HepG2 (cell line): ENCODE measurements around the gene ACTRT2. TPM values are rescaled to one million over a fixed set of nuclear protein-coding genes. Genes with fewer than 3 reads are reported as not detected.

Experiments
- ATAC-seq: fragments of 200-7000 bp; cut with Tn5 transposase; 3 replicates; pipeline ENCODE4 v1.9.1; 2020; ENCODE audit warnings: mild to moderate bottlenecking, moderate library complexity
- BruUV-seq: library from RNA; stranded (reverse); fragments of 400-500 nt; replicated peaks from 2 replicates; lab custom pipeline; 2021; lab: Mats Ljungman, UMichigan
- CTCF ChIA-PET: fragments of 300-600 bp; formaldehyde crosslinking; extraction: SDS; loops from one replicate; lab custom pipeline; 2021; ENCODE audit warnings: low total read pairs, inconsistent platforms, low intra/inter-chr PET ratio; lab: Yijun Ruan, JAX
- POLR2A ChIA-PET: fragments of 350-600 bp; sonication (Branson Sonifier 250); formaldehyde crosslinking; loops from one replicate; lab custom pipeline; 2020; ENCODE audit warnings: antibody characterized with exemption, inconsistent platforms; lab: Yijun Ruan, JAX
- DNase-seq: peaks from one replicate; pipeline ENCODE4 v3.0.0-alpha.2; 2015; ENCODE audit warnings: low spot score
- FAIRE-seq: peaks from 3 replicates; lab custom pipeline; 2011; peaks lifted over from hg19 to GRCh38; lab: Jason Lieb, UNC
- H2AFZ ChIP-seq: one replicate; pipeline ENCODE4 v1.6.1; 2011; ENCODE audit warnings: low read length, inconsistent platforms
- H3K27ac ChIP-seq: fragments of 300-600 bp; 3 replicates; pipeline ENCODE4 v1.8.0; 2011; ENCODE audit warnings: mixed run types, mild to moderate bottlenecking, mixed read lengths, low read length, inconsistent platforms; ENCODE audit not compliant: insufficient read depth; ENCODE audit errors: extremely low read length
- H3K27me3 ChIP-seq, 2 experiments: fragments of 200-600 bp in 1 of 2; 2 replicates in 1 of 2; 3 replicates in 1 of 2; pipeline versions ENCODE4 v1.6.0 to v1.8.0; 2011; ENCODE audit warnings: low read length in 2 of 2, mild to moderate bottlenecking in 2 of 2, moderate library complexity in 2 of 2, inconsistent platforms in 1 of 2; ENCODE audit not compliant: insufficient read depth in 2 of 2, control insufficient read depth in 1 of 2
- H3K36me3 ChIP-seq, 2 experiments: fragments of 200-600 bp in 1 of 2; replicated peaks in 1 of 2; 2 replicates in 1 of 2; 3 replicates in 1 of 2; pipeline versions ENCODE4 v1.5.1 to v1.8.0; 2011; ENCODE audit warnings: low read length in 2 of 2, inconsistent platforms in 1 of 2; ENCODE audit not compliant: insufficient read depth in 2 of 2, control insufficient read depth in 1 of 2
- H3K4me1 ChIP-seq: 2 replicates; pipeline ENCODE4 v1.5.1; 2012; ENCODE audit warnings: low read length, inconsistent platforms; ENCODE audit not compliant: insufficient read depth
- H3K4me2 ChIP-seq: 2 replicates; pipeline ENCODE4 v1.6.0; 2011; ENCODE audit warnings: low read depth, low read length, inconsistent platforms
- H3K4me3 ChIP-seq, 3 experiments: fragments of 200-600 bp in 1 of 3; sonication (generic), shearing (Covaris generic) in 1 of 3; replicated peaks in 1 of 3; 2 replicates each; pipeline ENCODE4 v1.5.1; 2011 to 2016; ENCODE audit warnings: low read length in 3 of 3, inconsistent platforms in 2 of 3, low read depth in 2 of 3, mild to moderate bottlenecking in 2 of 3, control low read depth in 1 of 3, mixed read lengths in 1 of 3; ENCODE audit not compliant: insufficient read depth in 1 of 3
- H3K79me2 ChIP-seq: one replicate; pipeline ENCODE4 v1.6.1; 2011; ENCODE audit warnings: low read length, inconsistent platforms; ENCODE audit not compliant: insufficient read depth
- H3K9ac ChIP-seq: 2 replicates; pipeline ENCODE4 v1.6.0; 2011; ENCODE audit warnings: mild to moderate bottlenecking, low read depth, low read length, inconsistent platforms; ENCODE audit not compliant: insufficient read depth
- H3K9me3 ChIP-seq: 2 replicates; pipeline ENCODE4 v1.5.1; 2012; ENCODE audit warnings: mild to moderate bottlenecking, low read length
- H4K20me1 ChIP-seq: 2 replicates; pipeline ENCODE4 v1.6.0; 2011; ENCODE audit warnings: inconsistent platforms, mild to moderate bottlenecking, low read length, moderate library complexity; ENCODE audit not compliant: insufficient read depth
- BATF2 ChIP-seq: sonication (generic); formaldehyde crosslinking; IDR thresholded peaks from 2 replicates; pipeline ENCODE4 v1.8.0; 2022; ENCODE audit warnings: mild to moderate bottlenecking, missing genetic modification reagents, moderate library complexity
- DZIP1 ChIP-seq: sonication (generic); formaldehyde crosslinking; IDR thresholded peaks from 2 replicates; pipeline ENCODE4 v1.5.0; 2020; ENCODE audit warnings: mild to moderate bottlenecking, missing genetic modification reagents
- ELF4 ChIP-seq: sonication (generic); formaldehyde crosslinking; IDR thresholded peaks from 2 replicates; pipeline ENCODE4 v1.5.0; 2020; ENCODE audit warnings: missing genetic modification reagents, mild to moderate bottlenecking, moderate library complexity, borderline replicate concordance
- JDP2 ChIP-seq: sonication (generic); formaldehyde crosslinking; IDR thresholded peaks from 2 replicates; pipeline ENCODE4 v1.8.1; 2022; ENCODE audit warnings: missing genetic modification reagents, borderline replicate concordance
- MAFG ChIP-seq: sonication (generic); formaldehyde crosslinking; IDR thresholded peaks from 2 replicates; pipeline ENCODE4 v1.5.1; 2020; ENCODE audit warnings: mild to moderate bottlenecking, missing genetic modification reagents
- MNT ChIP-seq: fragments of 450-650 bp; IDR thresholded peaks from 2 replicates; pipeline ENCODE4 v1.6.1; 2016
- PHF5A ChIP-seq: IDR thresholded peaks from one replicate; pipeline ENCODE4 v1.6.1; 2018; ENCODE audit warnings: low read depth, missing genetic modification reagents; ENCODE audit not compliant: unreplicated experiment
- RARA ChIP-seq: IDR thresholded peaks from 2 replicates; pipeline ENCODE4 v1.6.1; 2016; ENCODE audit warnings: missing genetic modification reagents, missing compliant biosample characterization
- SSRP1 ChIP-seq: IDR thresholded peaks from 2 replicates; pipeline ENCODE4 v1.6.1; 2016; ENCODE audit warnings: control low read depth
- TGIF2 ChIP-seq: IDR thresholded peaks from 2 replicates; pipeline ENCODE4 v1.6.1; 2016; ENCODE audit warnings: control low read depth, missing compliant biosample characterization
- ZNF549 ChIP-seq: sonication (generic); formaldehyde crosslinking; IDR thresholded peaks from 2 replicates; pipeline ENCODE4 v1.5.0; 2020; ENCODE audit warnings: missing genetic modification reagents
- ZNF614 ChIP-seq: IDR thresholded peaks from 2 replicates; pipeline ENCODE4 v1.6.1; 2018; ENCODE audit warnings: missing biosample characterization, missing genetic modification reagents, inconsistent platforms, borderline replicate concordance
- ZNF616 ChIP-seq: sonication (generic); formaldehyde crosslinking; IDR thresholded peaks from 2 replicates; pipeline ENCODE4 v1.5.0; 2020; ENCODE audit warnings: low read depth, mild to moderate bottlenecking, missing genetic modification reagents
- WGBS: methylation state at CpG from one replicate; pipeline ENCODE4 v1.1.6; 2017; ENCODE audit warnings: low lambda C conversion rate; 5-methylcytosine and 5-hydroxymethylcytosine counted together
- in situ Hi-C: cut with HindIII; loops from 2 replicates; pipeline ENCODE4 v1.10.0; 2017; ENCODE audit warnings: low pct_unique_long_range_greater_than_20kb; ENCODE audit not compliant: extremely low pct_ligation_motif_present
- intact Hi-C: fragments of 100-400 bp; cut with micrococcal nuclease; formaldehyde crosslinking; loops from one replicate; pipeline ENCODE4 v1.10.0; 2022; ENCODE audit not compliant: unreplicated experiment
- polyA plus RNA-seq, 8 experiments: library from polyadenylated mRNA; depleted of rRNA in 3 of 8; stranded (reverse) in 7 of 8; unstranded in 1 of 8; fragments of >200 nt; fragmentation: Illumina TruSeq in 4 of 8; extraction: Trizol in 4 of 8; gene quantifications; 2 replicates each; pipeline versions ENCODE4 v1.2.1 to v1.2.3, GENCODE V29; 2011 to 2016; ENCODE audit warnings: low read depth in 4 of 8, missing spikeins in 1 of 8, mixed read lengths in 1 of 8; ENCODE audit not compliant: insufficient read depth in 1 of 8
- total RNA-seq, 5 experiments: library from RNA; depleted of rRNA; stranded (reverse); fragments of >200 nt; fragmentation: Illumina TruSeq; extraction: Trizol; gene quantifications; 2 replicates each; pipeline ENCODE4 v1.2.3, GENCODE V29; 2016; ENCODE audit warnings: low read depth in 1 of 5
- TF ChIP-seq, protein P1 (sequence below): IDR thresholded peaks from 2 replicates; pipeline ENCODE4 v1.6.1; 2016

The ACTRT2 gene
- total and polyA plus RNA-seq, 2 of the 13 experiments (the other 11 are each of a cell fraction or from before 2014, with no cell fraction given), result not detected

GRCh38 chr1:3040004-3040403 lies 18.7 kb downstream of the ACTRT2 start:
- in situ Hi-C loops, result no loop called here
- ATAC-seq (no peak), FAIRE-seq (no peak), DNase-seq (no peak)
- Histone ChIP-seq H3K4me2 (no peak overlapping the region), H4K20me1 (0 out of 2 replicates have a peak, but pooled peaks cover 4% of the 10 kb centered on the region), H3K36me3 (no peaks in the 10 kb centered on the region), H3K4me1 (no peaks in the 10 kb centered on the region), H3K27me3 (peaks cover 12 to 73% of the 10 kb centered on the region in 2 experiments; a peak in 4 of 5 replicates), H3K4me3 (no peak overlapping the region), H2AFZ (no peak overlapping the region), H3K27ac (no peak overlapping the region), H3K9me3 (no peaks in the 10 kb centered on the region), H3K79me2 (no peaks in the 10 kb centered on the region), H3K9ac (no peak overlapping the region)
- WGBS, result 20% methylated on average over 1 of the region's 7 CpGs
- CTCF ChIA-PET, result no interaction called here
- BruUV-seq, result no TSS peak
- POLR2A ChIA-PET, result no interaction called here
- intact Hi-C loops, result no loop called here
- no peak for TF ChIP-seq JDP2 (CRISPR knock-in tag)
- peak; percentile 63 for TF ChIP-seq MNT

- intact Hi-C loops, result no loop called here
- no peaks in the 10 kb centered on the region for H3K79me2 ChIP-seq
- no peak overlapping the region for H2AFZ ChIP-seq
- ATAC-seq (no peak), DNase-seq (no peak), FAIRE-seq (no peak)
- no peak overlapping the region for H3K27ac ChIP-seq
- no peak overlapping the region for H3K4me2 ChIP-seq
- no peak overlapping the region for H3K9ac ChIP-seq
- ChIA-PET CTCF (no interaction called here), POLR2A (no interaction called here)
- H4K20me1 ChIP-seq, result 0 out of 2 replicates have a peak, but pooled peaks cover 2% of the 10 kb centered on the region
- no peak overlapping the region for H3K4me3 ChIP-seq
- in situ Hi-C loops, result no loop called here
- H3K36me3 ChIP-seq, result no peaks in the 10 kb centered on the region
- WGBS, result 72% methylated on average over 9 of the region's 9 CpGs
- no TSS peak for BruUV-seq
- TF ChIP-seq PHF5A (CRISPR knock-in tag) (no peak), ZNF614 (CRISPR knock-in tag) (no peak), RARA (CRISPR knock-in tag) (no peak), ZNF616 (CRISPR knock-in tag) (no peak), TGIF2 (CRISPR knock-in tag) (no peak), ELF4 (CRISPR knock-in tag) (no peak), SSRP1 (CRISPR knock-in tag) (no peak), DZIP1 (CRISPR knock-in tag) (no peak), BATF2 (no peak), ZNF549 (CRISPR knock-in tag) (no peak), MAFG (no peak)
- TF ChIP-seq, protein P1, sequence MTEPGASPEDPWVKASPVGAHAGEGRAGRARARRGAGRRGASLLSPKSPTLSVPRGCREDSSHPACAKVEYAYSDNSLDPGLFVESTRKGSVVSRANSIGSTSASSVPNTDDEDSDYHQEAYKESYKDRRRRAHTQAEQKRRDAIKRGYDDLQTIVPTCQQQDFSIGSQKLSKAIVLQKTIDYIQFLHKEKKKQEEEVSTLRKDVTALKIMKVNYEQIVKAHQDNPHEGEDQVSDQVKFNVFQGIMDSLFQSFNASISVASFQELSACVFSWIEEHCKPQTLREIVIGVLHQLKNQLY (CRISPR knock-in tag), result no peak
- no peaks in the 10 kb centered on the region for H3K4me1 ChIP-seq
- no peaks in the 10 kb centered on the region for H3K9me3 ChIP-seq
- peaks cover 5 to 50% of the 10 kb centered on the region in 2 experiments; a peak in 4 of 5 replicates for H3K27me3 ChIP-seq
Measured at GRCh38 chr1:3042481-3042880, 21.2 kb downstream of the ACTRT2 start.
